GM13977 (cell line): ENCODE measurements around the gene PRPF31.

Experiments used
- DNase-seq: peaks from one replicate; pipeline ENCODE4 v3.0.0; 2012; ENCODE audit warnings: low spot score
- CTCF ChIP-seq: IDR thresholded peaks from 2 replicates; pipeline ENCODE4 v1.5.1; 2012; ENCODE audit warnings: mild to moderate bottlenecking, control low read depth; ENCODE audit not compliant: insufficient read depth; ENCODE audit errors: extremely low read depth, missing control alignments
- in situ Hi-C: fragments of 300-500 bp; cut with MboI; formaldehyde crosslinking; loops from one replicate; pipeline ENCODE4 v1.12.0; 2022; ENCODE audit warnings: low sequenced_read_pairs, low pct_unique_long_range_greater_than_20kb, mixed read lengths, inconsistent platforms; ENCODE audit not compliant: unreplicated experiment

PRPF31 gene

GRCh38 chr19:54156490-54156889 lies 40.9 kb downstream of the PRPF31 start:
- in situ Hi-C loops = no loop called here
- no peak for TF ChIP-seq CTCF
- no peak for DNase-seq

- DNase-seq = no peak
- in situ Hi-C loops = no loop called here
- no peak for TF ChIP-seq CTCF
These were observed 41.4 kb downstream of the PRPF31 start for GRCh38 chr19:54156953-54157352.

- TF ChIP-seq CTCF = no peak
- in situ Hi-C loops = no loop called here
These were observed 43.3 kb downstream of the PRPF31 start for GRCh38 chr19:54158812-54159351.

GRCh38 chr19:54159352-54160181 lies 44.0 kb downstream of the PRPF31 start, which contains the start of gene LENG1:
Gene LENG1, minus strand, starts transcription at chr19:54159721. Its CDS starts 26 bp downstream, at chr19:54159695.
- in situ Hi-C loops = no loop called here
- TF ChIP-seq CTCF = peak; percentile 34

More at GRCh38 chr19:54158812-54159351, 43.3 kb downstream of the PRPF31 start:
- DNase-seq = peak; percentile 73

GRCh38 chr19:54160182-54160811 lies 44.7 kb downstream of the PRPF31 start:
- in situ Hi-C loops = no loop called here
- no peak for TF ChIP-seq CTCF
- DNase-seq = no peak

More at GRCh38 chr19:54159352-54160181, 44.0 kb downstream of the PRPF31 start, which contains the start of gene LENG1:
- DNase-seq = peak; percentile 99

- TF ChIP-seq CTCF = no peak
- no peak for DNase-seq
- in situ Hi-C loops = no loop called here
These were observed 45.3 kb downstream of the PRPF31 start for GRCh38 chr19:54160854-54161253.
